GM21717 (cell line): ENCODE measurements around the gene DDX20.
A peak's percentile ranks its signal among the peaks of the same experiment; 100 is the strongest.

Source experiments
- ATAC-seq: cut with Tn5 transposase; IDR thresholded peaks from one replicate; pipeline ENCODE4 v1.9.1; 2021; ENCODE audit warnings: mild to moderate bottlenecking, moderate library complexity; ENCODE audit not compliant: unreplicated experiment

DDX20 gene, protein sequence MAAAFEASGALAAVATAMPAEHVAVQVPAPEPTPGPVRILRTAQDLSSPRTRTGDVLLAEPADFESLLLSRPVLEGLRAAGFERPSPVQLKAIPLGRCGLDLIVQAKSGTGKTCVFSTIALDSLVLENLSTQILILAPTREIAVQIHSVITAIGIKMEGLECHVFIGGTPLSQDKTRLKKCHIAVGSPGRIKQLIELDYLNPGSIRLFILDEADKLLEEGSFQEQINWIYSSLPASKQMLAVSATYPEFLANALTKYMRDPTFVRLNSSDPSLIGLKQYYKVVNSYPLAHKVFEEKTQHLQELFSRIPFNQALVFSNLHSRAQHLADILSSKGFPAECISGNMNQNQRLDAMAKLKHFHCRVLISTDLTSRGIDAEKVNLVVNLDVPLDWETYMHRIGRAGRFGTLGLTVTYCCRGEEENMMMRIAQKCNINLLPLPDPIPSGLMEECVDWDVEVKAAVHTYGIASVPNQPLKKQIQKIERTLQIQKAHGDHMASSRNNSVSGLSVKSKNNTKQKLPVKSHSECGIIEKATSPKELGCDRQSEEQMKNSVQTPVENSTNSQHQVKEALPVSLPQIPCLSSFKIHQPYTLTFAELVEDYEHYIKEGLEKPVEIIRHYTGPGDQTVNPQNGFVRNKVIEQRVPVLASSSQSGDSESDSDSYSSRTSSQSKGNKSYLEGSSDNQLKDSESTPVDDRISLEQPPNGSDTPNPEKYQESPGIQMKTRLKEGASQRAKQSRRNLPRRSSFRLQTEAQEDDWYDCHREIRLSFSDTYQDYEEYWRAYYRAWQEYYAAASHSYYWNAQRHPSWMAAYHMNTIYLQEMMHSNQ

DNA sequence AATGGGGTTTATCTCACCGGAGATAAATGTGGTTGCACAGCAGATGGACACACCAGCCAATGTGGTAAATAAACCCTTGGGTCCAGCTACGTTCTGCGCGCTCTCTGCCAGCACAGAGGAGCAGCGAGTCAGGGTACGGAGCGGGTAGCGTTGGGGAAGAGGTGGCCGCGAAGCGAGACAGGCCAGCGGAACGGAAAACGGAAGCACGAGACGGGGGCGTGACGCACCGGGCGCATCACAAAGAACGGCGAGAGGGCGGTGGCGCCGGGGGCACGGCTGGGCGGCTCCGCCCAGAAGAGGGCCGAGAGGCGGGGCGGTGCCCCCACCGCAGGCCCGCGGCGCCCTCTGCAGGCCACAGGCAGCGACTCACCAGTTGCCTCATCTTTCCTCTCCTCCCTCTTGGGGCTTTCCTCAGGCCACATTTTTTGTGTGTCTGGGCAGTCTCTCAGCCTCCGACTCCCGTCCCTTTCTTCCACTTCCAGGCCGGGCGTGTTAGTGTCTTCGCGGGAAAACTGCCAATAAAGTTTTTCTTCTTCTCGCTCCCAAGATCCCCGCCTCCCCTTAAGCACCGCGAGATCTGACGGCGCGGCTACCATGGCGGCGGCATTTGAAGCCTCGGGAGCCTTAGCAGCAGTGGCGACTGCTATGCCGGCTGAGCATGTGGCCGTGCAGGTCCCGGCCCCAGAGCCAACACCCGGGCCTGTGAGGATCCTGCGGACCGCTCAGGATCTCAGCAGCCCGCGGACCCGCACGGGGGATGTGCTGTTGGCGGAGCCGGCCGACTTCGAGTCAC lies at the start of gene DDX20:
Gene DDX20, plus strand, starts transcription at position 571 of the 793 bp plus-strand sequence. Its CDS starts 24 bp downstream, at position 595.
- peak; percentile 84 for ATAC-seq

GRCh38 chr1:111706921-111707320 lies 48.8 kb upstream of the DDX20 start:
- ATAC-seq, result no peak

GRCh38 chr1:111707906-111708305 lies 47.8 kb upstream of the DDX20 start:
- ATAC-seq, result no peak

- ATAC-seq, result no peak
Measured at GRCh38 chr1:111709986-111710385, 45.7 kb upstream of the DDX20 start.

- no peak for ATAC-seq
Measured at GRCh38 chr1:111716333-111716732, 39.4 kb upstream of the DDX20 start.

GRCh38 chr1:111717450-111717849 lies 38.3 kb upstream of the DDX20 start:
- ATAC-seq, result no peak

DNA sequence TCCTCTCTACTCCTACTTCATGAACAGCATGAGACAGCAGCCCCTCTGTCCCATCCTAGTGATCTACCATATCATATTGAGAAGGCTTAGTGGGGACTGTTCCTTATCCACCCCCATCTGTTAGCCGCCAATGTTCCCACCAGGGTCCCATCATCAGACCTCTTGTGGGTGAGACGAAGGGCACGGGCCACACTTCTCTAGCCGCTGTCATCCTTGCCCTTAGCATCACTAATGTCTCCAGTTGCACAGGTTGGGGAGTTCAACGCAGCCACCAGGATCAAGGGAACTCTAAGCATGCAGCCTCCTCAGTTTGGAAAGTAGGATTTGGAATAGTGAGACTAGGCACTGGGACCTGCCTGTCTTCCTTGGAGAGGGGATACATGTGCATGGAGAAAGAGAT lies 36.6 kb upstream of the DDX20 start:
- ATAC-seq, result no peak

- ATAC-seq, result no peak
Measured at GRCh38 chr1:111719674-111720132, 36.0 kb upstream of the DDX20 start.

GRCh38 chr1:111720274-111720976 lies 35.3 kb upstream of the DDX20 start:
- ATAC-seq, result no peak

GRCh38 chr1:111720977-111721786 lies 34.5 kb upstream of the DDX20 start:
- no peak for ATAC-seq

DNA sequence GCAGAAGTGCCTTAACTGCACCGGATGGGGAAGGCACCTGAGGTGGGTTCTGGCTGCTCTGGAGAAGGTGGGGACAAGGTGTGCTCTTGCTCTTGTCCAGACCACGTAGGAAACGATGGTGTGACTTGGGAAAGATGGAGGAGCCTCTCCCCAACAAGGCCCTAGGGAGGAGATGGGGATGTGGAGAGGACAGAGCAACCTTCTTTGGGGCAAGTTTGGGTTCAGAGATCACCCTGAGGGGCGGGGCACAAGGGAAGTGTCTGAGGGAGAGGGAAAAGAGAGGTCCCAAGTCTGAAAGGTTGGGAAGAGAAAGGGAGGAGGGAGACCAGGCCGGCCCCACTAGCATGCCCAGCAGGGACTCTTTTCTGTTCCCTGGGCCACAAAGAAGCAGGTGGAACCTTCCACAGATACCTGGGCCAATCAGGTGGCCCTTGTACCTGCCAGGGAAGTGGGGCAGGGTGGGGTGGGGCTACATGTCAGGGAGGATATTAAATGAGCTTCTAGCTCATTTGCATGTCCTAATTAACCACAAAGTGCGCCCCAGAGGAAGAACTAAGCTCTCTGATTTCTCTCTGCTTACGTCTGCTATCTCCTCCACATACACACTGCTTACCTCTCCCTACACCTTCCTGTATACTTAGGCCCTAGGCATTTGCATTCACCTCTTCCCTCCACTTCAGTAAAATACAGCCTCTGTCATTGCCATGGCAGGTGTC lies 32.5 kb upstream of the DDX20 start:
- no peak for ATAC-seq

GRCh38 chr1:111723871-111724270 lies 31.8 kb upstream of the DDX20 start:
- ATAC-seq, result no peak

GRCh38 chr1:111725192-111725591 lies 30.5 kb upstream of the DDX20 start:
- ATAC-seq, result no peak

DNA sequence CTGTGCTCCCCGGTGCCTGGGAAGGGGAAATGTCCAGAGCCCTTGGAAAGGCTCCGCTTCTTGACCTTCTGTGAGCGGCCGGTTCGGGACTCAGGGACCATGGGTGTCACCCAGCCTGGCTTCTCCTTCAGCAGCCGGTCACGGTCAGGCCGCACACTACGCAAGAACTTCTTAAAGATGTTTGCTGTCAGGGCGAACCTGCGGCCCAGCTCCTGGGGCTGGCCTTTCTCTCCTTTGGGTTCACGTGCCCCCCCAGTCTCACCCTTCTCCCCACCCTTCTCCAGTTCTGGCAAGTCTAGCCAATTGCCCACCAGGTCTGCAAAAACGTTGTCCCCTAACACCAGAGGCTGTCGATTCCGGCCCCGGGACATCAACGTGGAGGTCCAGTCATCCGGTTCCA lies 28.6 kb upstream of the DDX20 start:
- ATAC-seq, result no peak

DNA sequence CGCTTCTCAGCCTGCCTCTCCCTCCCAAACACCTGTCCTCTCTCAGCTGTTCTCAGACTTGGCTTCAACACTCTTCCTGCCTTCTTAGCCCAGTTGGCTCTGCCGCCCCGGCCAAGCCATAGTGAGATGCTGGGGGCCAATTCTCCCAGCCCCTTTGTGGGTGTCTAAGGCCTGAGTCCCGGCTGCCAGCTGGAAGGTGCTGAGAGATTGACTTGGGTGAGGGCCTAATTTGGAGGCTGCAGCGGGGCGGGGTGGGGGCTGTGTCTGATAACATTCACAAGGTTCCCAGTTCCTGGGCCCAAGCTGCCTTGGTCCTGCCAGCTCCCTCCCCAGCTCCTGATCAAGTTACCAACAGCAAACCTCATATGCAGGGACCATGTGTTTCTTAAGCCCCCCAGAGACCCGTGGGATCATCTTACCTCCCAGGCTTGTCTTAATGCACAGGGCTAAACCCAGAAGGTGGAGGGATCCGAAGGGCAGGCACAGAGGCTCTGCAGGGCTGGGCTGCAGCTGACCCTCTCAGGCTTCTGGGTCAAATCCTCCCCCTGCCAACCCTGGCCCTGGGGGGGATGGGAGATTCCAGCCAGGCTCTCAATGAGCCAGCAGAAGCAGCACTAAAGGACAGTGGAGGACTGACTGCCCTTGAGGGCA lies 26.3 kb upstream of the DDX20 start:
- ATAC-seq, result no peak

DNA sequence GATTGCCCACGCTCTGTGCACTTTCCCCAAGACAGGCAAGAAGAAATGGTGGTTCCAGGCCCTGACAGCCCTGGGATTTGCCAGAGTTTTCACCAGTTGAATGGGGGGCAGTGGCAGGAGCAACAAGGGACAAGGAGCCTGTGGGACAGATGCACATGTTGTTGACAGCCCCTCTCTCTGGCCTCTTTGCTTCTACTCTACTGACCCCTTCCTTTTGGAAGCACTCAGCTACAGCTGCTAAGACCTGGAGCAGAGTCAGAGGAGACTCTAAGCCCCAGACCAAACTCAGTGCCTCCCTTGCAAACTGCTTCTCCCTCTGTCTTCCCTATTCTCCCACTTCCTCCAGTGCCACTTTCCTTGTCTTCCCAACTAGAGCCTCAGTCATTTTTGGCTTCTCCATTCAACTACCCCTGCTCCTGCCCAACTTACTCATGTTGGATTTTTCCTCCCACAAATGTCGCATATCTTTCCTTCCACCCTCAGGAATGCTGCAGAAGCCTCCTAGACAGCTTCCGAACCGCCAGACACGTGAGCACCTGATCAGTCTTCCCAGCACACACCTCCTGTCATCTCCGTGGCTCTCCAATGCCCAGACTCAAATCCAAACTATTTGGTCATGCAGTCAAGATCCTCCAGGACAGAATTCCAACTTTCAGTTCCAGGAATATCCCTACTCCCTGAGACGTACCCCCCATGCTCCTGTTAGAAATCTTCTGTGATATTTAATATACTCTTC lies 25.6 kb upstream of the DDX20 start:
- no peak for ATAC-seq

DNA sequence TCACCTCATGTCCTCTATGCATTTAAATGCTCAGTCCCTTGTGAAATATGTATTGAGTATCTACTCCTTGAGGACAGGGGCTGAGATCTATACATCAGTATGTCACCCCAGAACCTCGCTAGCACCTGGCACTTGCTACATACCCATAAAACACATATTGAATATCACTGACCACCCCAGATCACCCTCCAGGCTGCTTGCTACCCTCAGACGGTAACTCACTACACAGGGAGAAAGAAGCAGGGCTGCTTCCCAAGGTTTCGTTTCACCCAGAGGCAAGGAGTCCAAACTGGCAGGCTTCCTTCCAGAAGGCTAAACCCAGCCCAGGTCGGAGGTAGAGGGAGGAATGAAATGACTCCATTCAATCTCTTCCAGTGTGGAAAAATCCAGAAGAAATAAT lies 25.0 kb upstream of the DDX20 start:
- ATAC-seq, result no peak

- no peak for ATAC-seq
Measured at GRCh38 chr1:111731956-111732355, 23.7 kb upstream of the DDX20 start.
